ENCODE measurements around the gene MAML3. TPM values are rescaled to one million over a fixed set of nuclear protein-coding genes. Genes with fewer than 3 reads are reported as not detected.
A peak's percentile ranks its signal among the peaks of the same experiment; 100 is the strongest.
"Not testable (repeated sequence)": the region's sequence is repeated elsewhere in the genome, so short reads cannot be mapped to it uniquely, and the experiment has no call there.

Gene MAML3
- total RNA-seq, 2 donors from 2014 or later: 2.6 to 5.8 TPM

GRCh38 chr4:139712882-139713281 is 441.1 kb downstream of the MAML3 start:
- Histone ChIP-seq H3K27me3 (no peaks in the 10 kb centered on the region), H3K27ac (peak overlapping the region in 1 of 2 donors; percentile 60), H3K4me1 (peaks cover 0 to 17% of the 10 kb centered on the region in 2 donors), H3K9me3 (no peaks in the 10 kb centered on the region), H3K36me3 (no peaks in the 10 kb centered on the region), H3K4me3 (no peak overlapping the region)
- TF ChIP-seq, protein P1, sequence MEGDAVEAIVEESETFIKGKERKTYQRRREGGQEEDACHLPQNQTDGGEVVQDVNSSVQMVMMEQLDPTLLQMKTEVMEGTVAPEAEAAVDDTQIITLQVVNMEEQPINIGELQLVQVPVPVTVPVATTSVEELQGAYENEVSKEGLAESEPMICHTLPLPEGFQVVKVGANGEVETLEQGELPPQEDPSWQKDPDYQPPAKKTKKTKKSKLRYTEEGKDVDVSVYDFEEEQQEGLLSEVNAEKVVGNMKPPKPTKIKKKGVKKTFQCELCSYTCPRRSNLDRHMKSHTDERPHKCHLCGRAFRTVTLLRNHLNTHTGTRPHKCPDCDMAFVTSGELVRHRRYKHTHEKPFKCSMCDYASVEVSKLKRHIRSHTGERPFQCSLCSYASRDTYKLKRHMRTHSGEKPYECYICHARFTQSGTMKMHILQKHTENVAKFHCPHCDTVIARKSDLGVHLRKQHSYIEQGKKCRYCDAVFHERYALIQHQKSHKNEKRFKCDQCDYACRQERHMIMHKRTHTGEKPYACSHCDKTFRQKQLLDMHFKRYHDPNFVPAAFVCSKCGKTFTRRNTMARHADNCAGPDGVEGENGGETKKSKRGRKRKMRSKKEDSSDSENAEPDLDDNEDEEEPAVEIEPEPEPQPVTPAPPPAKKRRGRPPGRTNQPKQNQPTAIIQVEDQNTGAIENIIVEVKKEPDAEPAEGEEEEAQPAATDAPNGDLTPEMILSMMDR (IDR thresholded peaks at IDR 0.05): no peak
- DNase-seq (ENCODE audit: low spot score): no peak

- H3K36me3 ChIP-seq: no peaks in the 10 kb centered on the region
- TF ChIP-seq, protein P1 (IDR thresholded peaks at IDR 0.05): no peak
- H3K9me3 ChIP-seq: no peaks in the 10 kb centered on the region
- no peak overlapping the region for H3K4me3 ChIP-seq
- no peak for DNase-seq (ENCODE audit: low spot score)
- peaks cover 0 to 17% of the 10 kb centered on the region in 2 donors for H3K4me1 ChIP-seq
- no peak overlapping the region for H3K27ac ChIP-seq
- H3K27me3 ChIP-seq: no peaks in the 10 kb centered on the region
Measured at GRCh38 chr4:139711461-139711860, 442.5 kb downstream of the MAML3 start.

DNA sequence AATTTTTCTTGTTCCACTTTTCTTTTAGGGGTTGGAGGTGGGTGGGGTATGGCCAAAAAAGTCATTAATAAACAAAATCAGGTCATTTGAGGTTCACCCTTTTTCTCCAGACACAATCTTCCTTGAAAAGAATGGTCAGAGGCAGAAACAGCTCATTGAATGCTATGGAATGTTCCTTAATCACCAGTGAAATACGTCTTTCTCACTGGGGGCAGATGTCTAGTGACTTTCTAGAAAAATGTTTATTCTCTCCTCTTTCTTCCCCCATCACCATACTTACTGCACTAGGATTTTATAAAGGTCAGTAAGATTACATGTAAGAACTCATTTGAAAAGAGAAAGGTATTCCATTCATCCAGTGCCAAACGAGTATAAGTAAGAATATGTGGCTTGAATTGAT is 443.9 kb downstream of the MAML3 start:
- Histone ChIP-seq H3K4me3 (no peak overlapping the region), H3K36me3 (no peaks in the 10 kb centered on the region), H3K4me1 (peaks cover 0 to 8% of the 10 kb centered on the region in 2 donors), H3K27me3 (no peaks in the 10 kb centered on the region), H3K9me3 (no peaks in the 10 kb centered on the region), H3K27ac (no peak overlapping the region)
- no peak for DNase-seq (ENCODE audit: low spot score)
- TF ChIP-seq, protein P1 (IDR thresholded peaks at IDR 0.05): no peak

- no peak overlapping the region for H3K27ac ChIP-seq
- no peak for DNase-seq (ENCODE audit: low spot score)
- H3K9me3 ChIP-seq: no peaks in the 10 kb centered on the region
Measured at GRCh38 chr4:139709660-139710059, 444.3 kb downstream of the MAML3 start.

GRCh38 chr4:139704915-139705485 is 449.0 kb downstream of the MAML3 start:
- no peak overlapping the region for H3K27ac ChIP-seq
- TF ChIP-seq, protein P1 (IDR thresholded peaks at IDR 0.05): no peak
- no peak for DNase-seq (ENCODE audit: low spot score)
- peaks cover 6% of the 10 kb centered on the region for H3K36me3 ChIP-seq
- no peaks in the 10 kb centered on the region for H3K9me3 ChIP-seq
- H3K4me1 ChIP-seq: no peaks in the 10 kb centered on the region
- H3K27me3 ChIP-seq: no peaks in the 10 kb centered on the region
- no peak overlapping the region for H3K4me3 ChIP-seq

More at GRCh38 chr4:139709660-139710059, 444.3 kb downstream of the MAML3 start:
- TF ChIP-seq, protein P1 (IDR thresholded peaks at IDR 0.05): no peak
- Histone ChIP-seq H3K4me1 (peaks cover 0 to 8% of the 10 kb centered on the region in 2 donors), H3K4me3 (no peak overlapping the region), H3K36me3 (no peaks in the 10 kb centered on the region), H3K27me3 (no peaks in the 10 kb centered on the region)

- TF ChIP-seq, protein P1 (IDR thresholded peaks at IDR 0.05): no peak
- Histone ChIP-seq H3K27ac (no peak overlapping the region), H3K9me3 (peaks cover 0 to 5% of the 10 kb centered on the region in 2 donors), H3K4me1 (no peaks in the 10 kb centered on the region), H3K36me3 (peaks cover 6% of the 10 kb centered on the region), H3K4me3 (no peak overlapping the region), H3K27me3 (no peaks in the 10 kb centered on the region)
- no peak for DNase-seq (ENCODE audit: low spot score)
Measured at GRCh38 chr4:139700568-139700967, 453.4 kb downstream of the MAML3 start.

DNA sequence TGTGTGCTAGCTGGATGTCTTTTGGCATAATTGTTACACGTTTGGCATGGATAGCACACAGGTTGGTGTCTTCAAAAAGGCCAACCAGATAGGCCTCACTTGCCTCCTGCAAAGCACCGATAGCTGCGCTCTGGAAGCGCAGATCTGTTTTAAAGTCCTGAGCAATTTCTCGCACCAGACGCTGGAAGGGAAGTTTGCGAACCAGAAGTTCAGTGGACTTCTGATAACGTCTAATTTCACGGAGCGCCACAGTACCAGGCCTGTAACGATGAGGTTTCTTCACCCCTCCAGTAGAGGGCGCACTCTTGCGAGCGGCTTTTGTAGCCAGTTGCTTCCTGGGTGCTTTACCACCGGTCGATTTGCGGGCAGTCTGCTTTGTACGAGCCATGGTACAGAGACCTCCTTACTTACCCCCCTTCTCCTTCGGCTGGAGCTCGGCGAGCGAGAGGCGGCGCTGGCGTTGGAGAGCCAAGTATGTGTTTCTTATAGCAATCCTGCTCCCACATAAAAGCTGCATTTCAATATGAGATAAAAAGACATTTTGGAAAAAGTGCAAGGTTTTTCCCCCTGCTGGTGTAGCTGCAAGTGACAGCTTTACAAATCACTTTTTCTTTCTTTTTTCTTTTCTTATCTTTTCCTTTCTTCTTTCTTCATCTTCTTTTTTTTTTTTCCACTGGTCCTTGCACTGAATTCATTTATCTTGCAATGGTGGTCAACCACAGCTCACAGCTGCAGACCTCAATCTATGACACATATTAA is 455.6 kb downstream of the MAML3 start:
- not testable (repeated sequence) for DNase-seq (ENCODE audit: low spot score); H3K4me3 ChIP-seq; H3K9me3 ChIP-seq; H3K4me1 ChIP-seq; H3K27ac ChIP-seq; H3K36me3 ChIP-seq; H3K27me3 ChIP-seq
